Measurements from ENCODE around the gene CACNA2D1. TPM values are rescaled to one million over a fixed set of nuclear protein-coding genes. Genes with fewer than 3 reads are reported as not detected.
"Not testable (repeated sequence)": the region's sequence is repeated elsewhere in the genome, so short reads cannot be mapped to it uniquely, and the experiment has no call there.

Gene CACNA2D1
- total RNA-seq, 1 donor = 0.10 TPM

DNA sequence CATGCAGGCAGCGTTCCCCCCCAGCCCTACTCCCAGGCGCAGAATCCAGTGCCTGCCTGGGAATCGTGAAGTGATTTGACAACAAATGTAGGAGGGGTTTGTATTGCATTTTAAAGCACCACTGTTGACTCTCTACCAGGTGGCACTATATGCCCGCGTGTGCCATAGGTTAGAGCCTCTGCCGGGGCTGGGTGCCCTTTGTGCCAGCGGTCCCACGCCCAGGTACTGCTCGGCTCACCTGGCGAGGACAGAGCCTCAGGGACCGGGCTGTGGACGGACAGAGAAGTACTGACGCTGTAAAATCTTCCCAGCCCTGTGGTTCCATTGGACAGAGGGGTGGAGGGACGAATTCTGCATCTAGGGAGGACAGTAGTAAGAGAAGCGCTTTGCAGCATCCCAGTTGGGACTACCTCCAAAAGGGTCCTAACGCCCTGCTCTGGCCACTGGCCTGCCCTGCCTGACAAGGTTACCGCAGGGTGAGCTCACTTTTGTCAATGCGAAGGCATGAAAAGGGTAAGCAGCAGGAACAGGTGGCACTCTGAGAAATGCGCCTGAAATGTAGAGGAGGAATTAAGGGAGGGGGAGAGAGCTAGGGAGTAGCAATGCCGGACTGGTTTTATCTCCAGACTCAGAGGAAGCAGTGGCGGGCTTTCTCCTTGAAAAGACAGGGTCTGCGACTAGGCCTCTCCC lies 788 bp upstream of the CACNA2D1 start:
- Histone ChIP-seq H3K4me1 (ENCODE audit: insufficient read depth, low read length) (no peaks in the 10 kb centered on the region), H3K4me3 (ENCODE audit: low read length) (no peak overlapping the region), H3K27me3 (ENCODE audit: insufficient read depth, low read length) (peaks cover 55% of the 10 kb centered on the region), H3K9me3 (ENCODE audit: low read depth, low read length) (no peaks in the 10 kb centered on the region)

DNA sequence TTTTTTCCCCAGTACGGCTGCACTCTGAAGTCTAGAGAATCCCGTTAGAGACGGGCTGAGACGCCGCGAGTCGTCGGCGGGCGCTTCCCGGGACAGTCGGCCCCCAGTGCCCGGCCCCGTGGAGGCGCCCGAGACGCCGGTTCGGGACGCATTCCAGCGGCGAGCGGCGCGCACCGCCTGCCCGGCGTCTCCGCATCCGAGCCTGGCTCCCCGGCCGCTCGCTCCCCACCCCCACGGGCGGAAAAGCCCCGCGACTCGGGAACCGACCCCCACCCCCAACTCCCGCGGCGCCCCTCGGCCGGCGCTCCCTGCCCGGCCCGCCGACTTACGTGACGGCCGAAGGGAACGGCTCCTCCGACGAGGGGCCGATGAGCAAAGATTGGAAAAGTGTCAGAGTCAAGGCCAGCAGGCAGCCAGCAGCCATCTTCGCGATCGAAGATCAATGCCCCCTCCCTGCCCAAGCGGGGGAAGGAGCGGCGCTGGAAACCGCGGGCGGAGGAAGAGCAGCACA lies 486 bp downstream of the CACNA2D1 start:
- no peak overlapping the region for H3K4me3 ChIP-seq (ENCODE audit: low read length)
- no peaks in the 10 kb centered on the region for H3K4me1 ChIP-seq (ENCODE audit: insufficient read depth, low read length)
- peaks cover 64% of the 10 kb centered on the region for H3K27me3 ChIP-seq (ENCODE audit: insufficient read depth, low read length)
- no peaks in the 10 kb centered on the region for H3K9me3 ChIP-seq (ENCODE audit: low read depth, low read length)

DNA sequence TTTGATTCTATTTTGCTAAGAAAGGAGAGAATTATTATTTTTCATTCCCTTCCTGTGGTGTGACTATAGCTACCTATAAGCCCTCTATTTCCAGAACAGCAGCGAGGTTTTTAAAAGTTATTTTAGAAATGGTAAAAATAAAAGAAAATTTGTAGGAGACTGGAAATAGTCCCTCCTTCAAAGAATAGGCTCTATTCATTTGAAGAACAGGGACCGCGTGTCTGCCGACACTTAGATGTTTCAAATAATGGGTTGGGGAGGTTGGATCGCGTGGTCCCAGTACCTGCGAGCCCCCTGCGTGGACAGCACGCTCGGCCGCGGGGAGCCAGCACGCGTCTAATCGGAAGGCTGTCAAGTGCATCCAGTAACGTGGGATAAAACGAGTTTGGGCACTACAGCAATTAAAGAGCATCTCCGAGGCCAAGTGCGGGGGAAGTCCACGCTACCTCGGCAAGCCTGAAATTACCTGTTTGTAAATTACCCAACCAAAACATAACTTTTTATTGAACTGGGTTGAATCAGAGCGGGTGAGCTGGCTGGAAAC lies 1.0 kb downstream of the CACNA2D1 start:
- H3K4me3 ChIP-seq (ENCODE audit: low read length) = no peak overlapping the region
- H3K9me3 ChIP-seq (ENCODE audit: low read depth, low read length) = no peaks in the 10 kb centered on the region
- peaks cover 64% of the 10 kb centered on the region for H3K27me3 ChIP-seq (ENCODE audit: insufficient read depth, low read length)
- H3K4me1 ChIP-seq (ENCODE audit: insufficient read depth, low read length) = no peaks in the 10 kb centered on the region

DNA sequence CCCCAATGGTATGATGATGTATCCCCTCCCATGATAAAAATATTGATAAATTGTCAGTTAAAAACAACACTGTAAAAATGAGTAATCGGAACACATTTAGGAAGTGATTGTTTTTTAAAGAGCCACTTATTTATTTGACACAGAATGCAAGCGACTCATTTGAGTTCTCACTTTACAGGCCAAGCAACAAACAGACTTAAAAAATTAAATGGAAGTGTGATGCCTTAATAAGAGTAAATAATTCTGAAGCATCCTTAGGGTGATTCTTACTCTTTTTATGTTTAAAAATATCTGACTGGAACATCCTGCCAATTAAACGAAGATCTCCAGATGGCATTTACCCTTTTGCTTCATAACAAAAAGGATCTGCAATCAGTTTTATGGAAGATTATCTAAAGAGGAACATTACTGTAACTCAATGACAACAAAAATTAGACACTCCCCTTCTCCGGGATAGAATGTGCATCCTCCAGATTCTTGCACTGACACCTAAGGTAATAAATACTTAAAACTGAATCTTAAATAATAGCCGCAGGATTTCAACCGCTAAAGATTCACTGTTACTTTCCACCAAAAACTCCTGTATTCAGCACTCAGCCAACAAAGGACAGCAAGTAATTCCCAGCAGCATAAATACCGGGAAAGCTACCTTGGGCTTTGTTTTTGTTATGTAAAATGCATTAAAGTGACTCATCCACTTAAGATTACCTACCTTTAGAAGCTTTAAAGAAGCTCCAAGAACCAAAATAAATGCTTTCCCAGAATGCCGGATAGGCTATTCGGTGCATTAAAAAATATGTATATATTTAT lies 1.7 kb downstream of the CACNA2D1 start:
- no peak overlapping the region for H3K4me3 ChIP-seq (ENCODE audit: low read length)
- H3K9me3 ChIP-seq (ENCODE audit: low read depth, low read length) = no peaks in the 10 kb centered on the region
- no peaks in the 10 kb centered on the region for H3K4me1 ChIP-seq (ENCODE audit: insufficient read depth, low read length)
- peaks cover 64% of the 10 kb centered on the region for H3K27me3 ChIP-seq (ENCODE audit: insufficient read depth, low read length)

DNA sequence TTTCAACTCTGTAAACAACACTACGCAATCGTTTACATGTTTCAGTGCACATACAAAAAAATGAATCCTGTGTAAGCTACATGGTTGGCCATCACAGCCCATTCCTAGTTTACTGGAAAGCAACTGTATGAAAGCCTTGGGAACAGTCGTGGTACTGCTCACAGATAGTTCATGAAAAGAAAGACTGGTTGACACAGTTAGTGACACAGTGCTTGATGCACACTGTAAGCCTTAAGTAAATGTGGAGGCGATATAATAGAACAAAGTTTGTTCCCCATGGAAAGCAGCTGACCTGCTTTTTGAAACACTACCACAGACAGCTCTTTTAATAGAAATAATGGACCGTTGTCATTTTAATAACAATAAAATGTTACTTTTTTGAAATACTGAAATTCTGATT lies 5.1 kb downstream of the CACNA2D1 start:
- Histone ChIP-seq H3K9me3 (ENCODE audit: low read depth, low read length) (no peaks in the 10 kb centered on the region), H3K27me3 (ENCODE audit: insufficient read depth, low read length) (peaks cover 42% of the 10 kb centered on the region), H3K4me3 (ENCODE audit: low read length) (no peak overlapping the region), H3K4me1 (ENCODE audit: insufficient read depth, low read length) (no peaks in the 10 kb centered on the region)

DNA sequence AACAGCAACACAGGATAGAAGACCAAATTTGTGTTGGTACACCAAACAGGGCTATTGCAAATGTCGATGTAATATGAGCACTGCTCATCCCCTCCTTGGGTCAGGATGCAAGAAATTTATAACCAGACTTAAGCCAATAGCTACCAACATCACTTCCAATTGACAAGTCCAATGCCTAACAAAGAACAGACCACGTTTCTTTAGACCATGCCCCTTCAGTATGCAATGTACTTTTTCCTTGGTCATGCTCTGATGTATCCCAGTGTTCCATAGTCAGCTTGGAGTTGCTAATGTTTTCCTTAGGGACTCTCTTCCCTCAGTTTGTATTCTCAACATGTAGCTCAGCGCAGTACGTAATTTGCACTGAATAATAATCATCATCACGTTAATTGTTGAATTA lies 7.8 kb downstream of the CACNA2D1 start:
- no peaks in the 10 kb centered on the region for H3K9me3 ChIP-seq (ENCODE audit: low read depth, low read length)
- peaks cover 20% of the 10 kb centered on the region for H3K27me3 ChIP-seq (ENCODE audit: insufficient read depth, low read length)
- no peak overlapping the region for H3K4me3 ChIP-seq (ENCODE audit: low read length)
- H3K4me1 ChIP-seq (ENCODE audit: insufficient read depth, low read length) = no peaks in the 10 kb centered on the region

DNA sequence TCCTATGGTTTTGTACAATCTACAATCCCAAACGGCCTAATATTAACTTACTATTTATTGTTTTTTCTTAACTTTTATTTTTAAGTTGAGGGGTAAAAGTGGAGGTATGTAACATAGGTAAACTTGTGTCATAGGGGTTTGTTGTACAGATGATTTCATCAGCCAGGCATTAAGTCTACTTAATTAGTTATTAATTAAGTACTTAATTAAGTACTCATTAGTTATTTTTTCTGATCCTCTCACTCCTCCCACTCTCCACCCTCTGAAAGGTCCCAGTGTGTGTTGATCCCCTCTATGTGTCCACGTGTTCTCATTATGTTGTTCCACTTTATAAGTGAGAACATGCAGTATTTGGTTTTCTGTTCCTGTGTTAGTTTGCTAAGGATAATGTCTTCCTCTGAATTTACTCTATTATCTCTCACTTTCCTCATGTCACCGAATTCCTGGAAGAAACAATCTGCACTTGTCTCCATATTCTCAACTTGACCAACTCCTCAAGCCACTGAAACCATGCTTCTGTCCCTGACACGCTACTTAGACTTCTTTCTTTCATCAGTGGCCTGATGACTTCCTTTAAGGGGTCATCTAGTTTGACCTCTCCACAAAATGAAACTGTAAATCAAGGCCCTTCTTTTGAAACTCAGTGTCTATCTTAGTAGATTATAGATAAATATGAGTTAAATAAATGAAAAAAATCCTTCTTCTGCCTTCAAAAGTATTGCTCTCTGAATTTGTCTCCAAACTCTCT lies 9.1 kb downstream of the CACNA2D1 start:
- peaks cover 9% of the 10 kb centered on the region for H3K27me3 ChIP-seq (ENCODE audit: insufficient read depth, low read length)
- no peak overlapping the region for H3K4me3 ChIP-seq (ENCODE audit: low read length)
- H3K4me1 ChIP-seq (ENCODE audit: insufficient read depth, low read length) = no peaks in the 10 kb centered on the region
- H3K9me3 ChIP-seq (ENCODE audit: low read depth, low read length) = no peaks in the 10 kb centered on the region

DNA sequence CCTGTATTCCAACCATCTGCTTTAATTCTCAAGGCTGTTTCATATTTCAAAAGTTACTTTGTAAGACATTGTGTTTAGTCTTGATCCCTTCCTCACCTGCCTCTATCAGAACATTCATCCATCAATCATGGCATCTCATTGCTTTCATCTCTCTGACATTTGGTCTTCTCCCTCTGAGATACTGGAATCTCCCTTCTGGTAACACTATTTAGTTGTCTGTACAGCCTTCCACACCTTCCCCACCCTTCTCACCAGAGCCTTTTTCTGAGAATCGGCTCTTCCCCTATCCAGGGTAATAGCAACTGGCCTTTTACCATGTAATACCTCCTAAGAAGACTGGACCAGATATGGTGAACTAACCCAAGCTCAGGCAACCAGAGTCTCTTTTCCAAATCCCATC lies 10.1 kb downstream of the CACNA2D1 start:
- H3K9me3 ChIP-seq (ENCODE audit: low read depth, low read length) = no peaks in the 10 kb centered on the region
- H3K4me1 ChIP-seq (ENCODE audit: insufficient read depth, low read length) = no peaks in the 10 kb centered on the region
- no peak overlapping the region for H3K4me3 ChIP-seq (ENCODE audit: low read length)
- peaks cover 3% of the 10 kb centered on the region for H3K27me3 ChIP-seq (ENCODE audit: insufficient read depth, low read length)

DNA sequence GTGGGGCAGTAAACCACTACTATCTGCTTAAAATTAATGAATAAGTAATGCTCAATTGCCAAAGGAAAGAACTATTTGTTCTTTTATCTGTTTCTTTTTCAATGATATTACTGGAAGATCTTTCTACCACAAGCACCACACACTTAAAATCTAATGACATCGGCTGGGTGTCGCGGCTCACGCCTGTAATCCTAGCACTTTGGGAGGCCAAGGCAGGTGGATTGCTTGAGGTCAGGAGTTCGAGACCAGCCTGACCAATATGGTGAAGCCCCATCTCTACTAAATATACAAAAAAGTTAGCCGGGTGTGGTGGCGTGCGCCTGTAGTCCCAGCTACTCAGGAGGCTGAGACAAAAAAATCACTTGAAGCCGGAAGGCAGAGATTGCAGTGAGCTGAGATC lies 10.8 kb downstream of the CACNA2D1 start:
- not testable (repeated sequence) for H3K4me1 ChIP-seq (ENCODE audit: insufficient read depth, low read length); H3K27me3 ChIP-seq (ENCODE audit: insufficient read depth, low read length); H3K4me3 ChIP-seq (ENCODE audit: low read length); H3K9me3 ChIP-seq (ENCODE audit: low read depth, low read length)

DNA sequence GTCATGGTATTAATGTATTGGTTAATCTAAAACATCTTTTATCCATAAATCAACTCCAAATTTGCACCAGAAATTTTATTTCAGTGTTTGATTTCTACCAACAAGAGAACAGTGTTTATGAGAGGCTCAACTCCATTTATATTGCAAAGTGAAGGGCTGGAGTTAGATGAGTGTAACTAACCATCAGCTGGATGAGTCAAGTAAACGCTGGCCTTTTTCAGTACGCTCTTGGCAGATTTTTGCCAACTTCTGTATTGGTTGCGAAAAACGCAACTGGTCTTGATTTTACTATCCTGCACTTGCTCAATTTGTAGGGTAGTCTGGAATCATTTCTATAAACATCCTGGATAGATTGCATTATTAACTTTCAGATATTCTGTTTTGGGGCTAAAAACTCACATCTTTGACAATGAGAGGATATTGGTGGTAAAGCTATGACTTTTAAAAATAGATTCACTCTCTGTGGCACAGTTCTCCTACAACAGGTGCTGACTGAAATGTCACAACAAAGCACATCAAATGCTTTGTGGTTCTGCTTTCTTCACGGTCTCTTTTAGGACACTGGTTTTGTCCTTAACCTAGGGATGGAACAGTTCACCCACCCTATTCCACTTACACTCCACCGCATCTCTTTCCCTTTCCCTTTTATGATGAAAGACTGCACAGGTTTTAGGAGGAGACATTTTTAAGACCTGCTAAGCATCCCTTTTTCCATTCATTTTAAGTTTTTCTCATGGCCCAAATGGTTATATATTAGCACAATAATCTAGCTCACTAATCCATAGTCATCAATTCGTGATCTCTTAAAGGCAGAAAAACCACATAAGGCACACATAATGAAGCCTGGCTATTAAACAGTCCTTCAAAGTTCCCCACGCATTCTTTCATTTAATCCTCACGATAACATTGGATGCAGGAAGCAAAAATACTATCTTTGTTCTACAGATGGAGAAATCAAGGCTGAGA lies 12.8 kb downstream of the CACNA2D1 start:
- no peaks in the 10 kb centered on the region for H3K9me3 ChIP-seq (ENCODE audit: low read depth, low read length)
- H3K27me3 ChIP-seq (ENCODE audit: insufficient read depth, low read length) = no peaks in the 10 kb centered on the region
- no peak overlapping the region for H3K4me3 ChIP-seq (ENCODE audit: low read length)
- no peaks in the 10 kb centered on the region for H3K4me1 ChIP-seq (ENCODE audit: insufficient read depth, low read length)

DNA sequence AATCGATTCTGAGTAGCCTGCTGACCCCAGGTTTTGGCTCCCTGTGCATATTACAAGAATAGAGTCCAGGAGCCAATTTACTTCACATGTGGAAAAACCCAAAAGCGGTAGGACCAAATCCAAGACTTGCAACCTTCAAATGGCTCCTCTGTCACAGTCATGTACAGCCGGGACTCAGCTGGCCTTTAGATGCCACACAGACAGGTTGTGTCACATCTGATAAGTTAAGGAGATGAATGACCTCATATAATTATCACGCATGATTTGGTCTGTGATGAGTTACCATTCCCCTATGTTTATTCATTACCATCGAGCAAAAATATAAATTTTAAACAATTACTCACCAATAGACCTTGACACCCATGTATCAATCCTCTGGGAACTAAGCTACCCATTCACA lies 14.2 kb downstream of the CACNA2D1 start:
- H3K9me3 ChIP-seq (ENCODE audit: low read depth, low read length) = no peaks in the 10 kb centered on the region
- H3K4me3 ChIP-seq (ENCODE audit: low read length) = no peak overlapping the region
- no peaks in the 10 kb centered on the region for H3K4me1 ChIP-seq (ENCODE audit: insufficient read depth, low read length)
- H3K27me3 ChIP-seq (ENCODE audit: insufficient read depth, low read length) = no peaks in the 10 kb centered on the region

DNA sequence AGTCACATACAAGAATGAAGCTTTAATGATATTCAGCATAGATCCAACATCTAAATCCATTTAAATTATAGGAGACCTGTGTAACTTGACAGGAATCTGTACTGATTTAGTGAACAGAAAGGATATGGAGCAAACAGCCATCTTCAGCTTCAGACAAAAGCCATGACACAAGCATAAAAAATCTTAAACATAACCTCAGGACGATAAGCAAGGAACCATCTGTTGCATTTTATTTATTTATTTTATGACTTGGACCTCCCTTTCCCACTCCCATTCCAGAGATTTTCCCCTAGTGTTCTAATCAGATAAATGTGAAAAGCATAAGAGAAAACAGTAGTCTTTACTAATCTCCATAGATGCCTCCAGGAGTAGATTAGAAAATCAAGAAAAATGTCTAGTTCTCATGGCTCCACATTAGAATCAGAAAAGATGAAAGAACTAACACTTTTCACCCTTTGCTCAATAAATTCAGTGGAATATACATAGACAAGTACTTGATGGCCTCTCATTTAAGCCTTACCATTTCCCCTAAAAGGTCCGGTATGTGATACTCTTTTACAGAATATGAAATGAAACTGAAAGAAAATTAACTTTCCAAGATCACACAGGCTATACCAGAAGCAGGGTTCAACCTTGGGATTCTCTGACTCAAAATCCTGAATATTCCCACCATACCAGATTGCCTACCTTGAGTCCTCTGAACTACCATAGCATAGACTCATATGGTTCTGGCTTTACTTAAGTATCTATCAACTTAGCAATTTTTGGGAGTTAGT lies 15.2 kb downstream of the CACNA2D1 start:
- H3K9me3 ChIP-seq (ENCODE audit: low read depth, low read length) = no peaks in the 10 kb centered on the region
- H3K4me1 ChIP-seq (ENCODE audit: insufficient read depth, low read length) = no peaks in the 10 kb centered on the region
- no peaks in the 10 kb centered on the region for H3K27me3 ChIP-seq (ENCODE audit: insufficient read depth, low read length)
- no peak overlapping the region for H3K4me3 ChIP-seq (ENCODE audit: low read length)

DNA sequence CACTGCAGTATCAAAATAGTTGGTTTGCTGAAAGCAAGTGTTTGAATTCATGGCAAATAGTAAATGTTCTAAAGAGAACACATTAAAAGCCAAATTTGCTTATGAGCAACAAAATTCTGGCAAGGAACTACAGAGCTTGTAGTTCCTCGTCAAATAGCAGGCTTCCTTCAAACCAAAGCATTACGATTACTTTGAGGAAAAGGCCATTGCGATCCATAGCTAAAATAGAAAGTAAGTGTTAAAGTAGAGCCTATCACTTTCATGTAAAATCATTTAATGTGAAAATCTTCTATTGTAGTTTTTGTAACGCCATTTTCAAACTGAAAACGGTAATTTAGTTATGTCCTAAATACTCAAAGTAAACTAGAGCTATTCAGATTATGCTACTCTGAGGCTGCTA lies 20.1 kb downstream of the CACNA2D1 start:
- H3K4me3 ChIP-seq (ENCODE audit: low read length) = no peak overlapping the region
- no peaks in the 10 kb centered on the region for H3K27me3 ChIP-seq (ENCODE audit: insufficient read depth, low read length)
- H3K9me3 ChIP-seq (ENCODE audit: low read depth, low read length) = no peaks in the 10 kb centered on the region
- H3K4me1 ChIP-seq (ENCODE audit: insufficient read depth, low read length) = no peaks in the 10 kb centered on the region
